Ishikawa (cell line): ENCODE measurements around the gene LRP5.

ENCODE experiments used
- CEBPB ChIP-seq: IDR thresholded peaks from 2 replicates; pipeline ENCODE4 v1.6.1; 2012
- CREB1 ChIP-seq: IDR thresholded peaks from 2 replicates; pipeline ENCODE4 v1.6.1; 2012; ENCODE audit warnings: low read depth
- EGR1 ChIP-seq: IDR thresholded peaks from 2 replicates; pipeline ENCODE4 v1.6.1; 2012
- EP300 ChIP-seq: IDR thresholded peaks from 2 replicates; pipeline ENCODE4 v1.6.1; 2012; ENCODE audit warnings: borderline replicate concordance
- FOXM1 ChIP-seq: IDR thresholded peaks from 2 replicates; pipeline ENCODE4 v1.6.1; 2012; ENCODE audit warnings: low read depth, borderline replicate concordance
- RAD21 ChIP-seq: IDR thresholded peaks from 2 replicates; pipeline ENCODE4 v1.6.1; 2012; ENCODE audit warnings: low read depth
- REST ChIP-seq: IDR thresholded peaks from 2 replicates; pipeline ENCODE4 v1.6.1; 2012; ENCODE audit warnings: low read depth, mild to moderate bottlenecking
- TAF1 ChIP-seq: IDR thresholded peaks from 2 replicates; pipeline ENCODE4 v1.6.1; 2012; ENCODE audit warnings: low read depth, mild to moderate bottlenecking
- TEAD4 ChIP-seq: IDR thresholded peaks from 2 replicates; pipeline ENCODE4 v1.6.1; 2012
- USF1 ChIP-seq: IDR thresholded peaks from 2 replicates; pipeline ENCODE4 v1.6.1; 2012
- YY1 ChIP-seq: IDR thresholded peaks from 2 replicates; pipeline ENCODE4 v1.6.1; 2012; ENCODE audit warnings: low read depth
- ZBTB7A ChIP-seq: IDR thresholded peaks from 2 replicates; pipeline ENCODE4 v1.6.1; 2012; ENCODE audit warnings: low read depth
- TF ChIP-seq, protein P1 (sequence below): IDR thresholded peaks from 2 replicates; pipeline ENCODE4 v1.6.1; 2012

GRCh38 chr11:68302256-68302655 lies 10.1 kb upstream of the LRP5 start:
- TF ChIP-seq, protein P1, sequence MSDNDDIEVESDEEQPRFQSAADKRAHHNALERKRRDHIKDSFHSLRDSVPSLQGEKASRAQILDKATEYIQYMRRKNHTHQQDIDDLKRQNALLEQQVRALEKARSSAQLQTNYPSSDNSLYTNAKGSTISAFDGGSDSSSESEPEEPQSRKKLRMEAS = no peak
- TF ChIP-seq EP300 (no peak), REST (no peak), TAF1 (no peak), EGR1 (no peak), CEBPB (no peak), USF1 (no peak), RAD21 (no peak), YY1 (no peak), CREB1 (no peak), FOXM1 (no peak), TEAD4 (no peak), ZBTB7A (no peak)
